Memory B cell (primary cell): ENCODE results near the gene ZC3H12D.
"Not testable (repeated sequence)": the region's sequence is repeated elsewhere in the genome, so short reads cannot be mapped to it uniquely, and the experiment has no call there.

Experiments used
- ATAC-seq: fragments of 150-1000 bp; cut with Tn5 transposase; 2 replicates; pipeline ENCODE4 v1.10.0; 2021; ENCODE audit warnings: low read depth, mild to moderate bottlenecking, moderate library complexity
- DNase-seq, 2 donors: peaks; one replicate each; pipeline ENCODE4 v3.0.0; 2022; ENCODE audit warnings: low spot score in 2 of 2
- H3K27ac Mint-ChIP-seq: one replicate; pipeline ENCODE4 v1.8.0; 2022; ENCODE audit warnings: mild to moderate bottlenecking, moderate library complexity, mixed read lengths
- H3K27me3 Mint-ChIP-seq: one replicate; pipeline ENCODE4 v1.8.0; 2022; ENCODE audit warnings: mixed read lengths
- H3K36me3 Mint-ChIP-seq: one replicate; pipeline ENCODE4 v1.8.0; 2022; ENCODE audit warnings: mild to moderate bottlenecking, mixed read lengths
- H3K4me1 Mint-ChIP-seq: one replicate; pipeline ENCODE4 v1.8.0; 2022; ENCODE audit warnings: mixed read lengths
- H3K4me3 Mint-ChIP-seq: one replicate; pipeline ENCODE4 v1.8.0; 2022; ENCODE audit warnings: mild to moderate bottlenecking, moderate library complexity, mixed read lengths
- H3K9me3 Mint-ChIP-seq: one replicate; pipeline ENCODE4 v1.8.0; 2022; ENCODE audit warnings: mixed read lengths

The ZC3H12D gene

DNA sequence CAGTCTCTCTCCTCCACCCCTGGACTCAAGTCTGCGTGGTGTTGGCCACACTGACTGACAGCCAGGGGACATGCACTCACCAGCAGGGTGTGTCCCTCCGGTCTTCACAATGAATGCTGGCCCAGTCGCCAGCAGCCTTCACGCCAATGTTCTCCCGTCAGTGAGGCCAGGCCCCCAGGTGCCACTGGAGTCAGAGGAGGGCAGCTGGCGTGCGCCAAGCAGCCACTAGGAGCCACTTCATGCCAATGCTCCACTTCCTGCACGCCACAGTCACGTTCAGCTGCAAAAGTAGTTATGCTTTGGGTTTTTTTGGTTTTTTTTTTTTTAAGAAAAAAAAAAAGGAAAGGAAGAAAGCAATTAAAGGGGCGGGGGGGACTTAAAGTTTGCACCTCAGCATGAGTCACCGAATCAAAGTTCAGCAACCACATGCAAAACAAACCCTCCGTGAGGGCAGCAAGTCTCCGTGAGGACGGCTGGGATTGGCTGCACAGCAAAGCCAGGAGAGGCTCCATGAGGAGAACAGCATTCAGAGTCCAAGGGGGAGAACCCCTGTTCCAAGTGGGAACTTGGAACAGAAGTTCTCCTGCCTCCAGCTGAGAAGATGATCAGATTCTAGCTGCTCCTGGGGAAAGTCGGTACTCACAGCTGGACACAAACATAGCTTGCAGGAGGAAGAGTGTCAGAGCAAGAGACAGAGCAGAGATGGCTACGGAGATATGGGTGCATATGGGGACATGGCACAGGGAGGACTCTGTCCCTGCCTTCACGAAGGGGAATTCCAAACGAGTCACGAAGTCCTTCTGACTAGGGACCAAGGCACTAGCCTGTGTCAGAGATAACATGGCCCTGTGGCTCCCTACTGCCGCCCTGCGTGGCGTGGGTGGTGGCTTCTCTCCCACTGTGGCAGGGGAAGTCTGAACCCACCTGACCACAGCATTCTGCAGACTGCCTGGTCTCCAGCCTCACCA lies at the start of gene ZC3H12D:
Gene ZC3H12D, minus strand, starts transcription at position 282 of the 968 bp plus-strand sequence. CDS start 10,471 bp downstream, outside the sequence.
- Mint-ChIP-seq H3K4me1 (peaks cover 52% of the 10 kb centered on the region), H3K36me3 (peaks cover 8% of the 10 kb centered on the region)
- DNase-seq = peak; percentile 58 to 70

DNA sequence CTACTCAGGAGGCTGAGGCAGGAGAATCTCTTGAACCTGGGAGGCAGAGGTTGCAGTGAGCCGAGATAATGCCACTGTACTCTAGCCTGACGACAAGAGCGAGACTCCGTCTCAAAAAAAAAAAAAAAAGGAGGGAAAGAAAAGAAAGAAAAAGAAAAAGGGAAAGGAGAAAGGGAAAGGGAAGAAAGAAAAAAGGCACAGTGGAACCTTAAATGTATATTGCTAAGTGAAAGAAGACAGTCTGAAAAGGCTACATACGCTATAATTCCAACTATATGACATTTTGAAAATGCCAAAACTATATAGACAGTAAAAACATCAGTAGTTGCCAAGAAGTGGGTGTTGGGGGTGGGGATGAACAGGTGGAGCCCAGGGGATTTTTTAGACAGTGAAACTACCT lies 44.8 kb upstream of the ZC3H12D start:
- Mint-ChIP-seq H3K36me3 (peaks cover 24% of the 10 kb centered on the region), H3K27me3 (no peaks in the 10 kb centered on the region), H3K9me3 (no peaks in the 10 kb centered on the region), H3K27ac (no peak overlapping the region), H3K4me1 (no peaks in the 10 kb centered on the region), H3K4me3 (no peak overlapping the region)
- DNase-seq = no peak
- no peak for ATAC-seq

More for the DNA sequence above, at the start of gene ZC3H12D:
- ATAC-seq = peak; percentile 57
- H3K27ac Mint-ChIP-seq = peak within 1 kb of the TSS; percentile 100
- H3K4me3 Mint-ChIP-seq = peak within 1 kb of the TSS; percentile 94
- H3K27me3 Mint-ChIP-seq = no peaks in the 10 kb centered on the region
- H3K9me3 Mint-ChIP-seq = no peaks in the 10 kb centered on the region

DNA sequence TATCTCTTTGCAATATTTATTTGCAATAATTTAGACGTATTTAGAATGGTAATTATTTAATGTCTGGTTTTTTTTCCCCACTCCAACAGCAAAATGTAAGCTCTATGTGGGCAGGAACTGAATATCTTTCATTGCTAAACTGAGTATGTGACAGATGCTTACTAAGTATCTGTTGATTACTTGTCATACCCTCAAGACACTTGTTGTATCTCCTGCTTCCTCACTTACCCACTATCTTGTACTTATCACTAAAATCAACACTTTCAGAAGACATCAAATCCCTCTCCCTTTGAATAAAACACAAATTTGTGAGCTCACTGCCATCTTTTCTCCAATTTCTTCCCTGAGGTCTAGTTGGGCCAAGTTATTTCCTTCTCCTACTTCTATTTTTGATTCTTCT lies 30.7 kb upstream of the ZC3H12D start:
- Mint-ChIP-seq H3K9me3 (no peaks in the 10 kb centered on the region), H3K4me3 (no peak overlapping the region), H3K36me3 (peaks cover 16% of the 10 kb centered on the region), H3K4me1 (peaks cover 4% of the 10 kb centered on the region), H3K27me3 (no peaks in the 10 kb centered on the region), H3K27ac (no peak overlapping the region)
- DNase-seq (no peak), ATAC-seq (no peak)

GRCh38 chr6:149513915-149514314 lies 29.1 kb upstream of the ZC3H12D start:
- H3K9me3 Mint-ChIP-seq = no peaks in the 10 kb centered on the region
- peaks cover 4% of the 10 kb centered on the region for H3K4me1 Mint-ChIP-seq
- peak overlapping the region; percentile 62 for H3K27ac Mint-ChIP-seq
- H3K27me3 Mint-ChIP-seq = no peaks in the 10 kb centered on the region
- DNase-seq (no peak), ATAC-seq (no peak)
- H3K36me3 Mint-ChIP-seq = peaks cover 16% of the 10 kb centered on the region
- H3K4me3 Mint-ChIP-seq = no peak overlapping the region

- Mint-ChIP-seq H3K27me3 (no peaks in the 10 kb centered on the region), H3K4me3 (no peak overlapping the region), H3K9me3 (no peaks in the 10 kb centered on the region), H3K4me1 (peaks cover 5% of the 10 kb centered on the region), H3K36me3 (peaks cover 16% of the 10 kb centered on the region), H3K27ac (no peak overlapping the region)
- ATAC-seq (no peak), DNase-seq (no peak)
Observed at GRCh38 chr6:149510793-149511512, 26.1 kb upstream of the ZC3H12D start.

- H3K27me3 Mint-ChIP-seq = no peaks in the 10 kb centered on the region
- no peak overlapping the region for H3K4me3 Mint-ChIP-seq
- no peak for DNase-seq
- H3K9me3 Mint-ChIP-seq = no peaks in the 10 kb centered on the region
- peak; percentile 49 for ATAC-seq
- H3K36me3 Mint-ChIP-seq = peaks cover 24% of the 10 kb centered on the region
- H3K4me1 Mint-ChIP-seq = peaks cover 5% of the 10 kb centered on the region
- H3K27ac Mint-ChIP-seq = peak overlapping the region; percentile 38
Observed at GRCh38 chr6:149508485-149508884, 23.7 kb upstream of the ZC3H12D start.

- Mint-ChIP-seq H3K4me3 (no peak overlapping the region), H3K4me1 (peaks cover 5% of the 10 kb centered on the region), H3K27ac (peak overlapping the region; percentile 56), H3K27me3 (no peaks in the 10 kb centered on the region), H3K36me3 (peaks cover 18% of the 10 kb centered on the region), H3K9me3 (no peaks in the 10 kb centered on the region)
- DNase-seq = no peak
- no peak for ATAC-seq
Observed at GRCh38 chr6:149503872-149504271, 19.1 kb upstream of the ZC3H12D start.

DNA sequence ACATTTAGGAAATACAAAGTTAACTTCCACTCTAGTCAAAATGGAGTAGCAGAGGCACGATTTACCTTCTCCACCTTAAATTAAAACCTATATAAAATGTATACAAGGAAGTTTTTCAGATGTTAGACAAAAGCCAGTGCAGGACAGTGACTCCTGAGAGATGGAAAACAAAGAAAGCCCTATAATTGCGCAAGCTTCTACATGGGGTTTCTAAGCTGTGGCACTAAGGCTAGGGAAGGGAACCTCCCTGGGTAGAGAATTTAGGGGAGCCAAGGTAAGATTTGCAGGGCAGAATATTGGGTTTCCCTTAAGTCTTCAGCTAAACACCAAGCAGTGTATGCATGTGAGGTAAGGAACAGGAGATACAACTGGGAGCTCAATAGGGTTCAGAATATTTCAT lies 18.5 kb upstream of the ZC3H12D start:
- Mint-ChIP-seq H3K36me3 (peaks cover 18% of the 10 kb centered on the region), H3K9me3 (no peaks in the 10 kb centered on the region), H3K4me3 (no peak overlapping the region), H3K27ac (peak overlapping the region; percentile 56), H3K4me1 (peaks cover 5% of the 10 kb centered on the region), H3K27me3 (no peaks in the 10 kb centered on the region)
- DNase-seq (no peak), ATAC-seq (no peak)

DNA sequence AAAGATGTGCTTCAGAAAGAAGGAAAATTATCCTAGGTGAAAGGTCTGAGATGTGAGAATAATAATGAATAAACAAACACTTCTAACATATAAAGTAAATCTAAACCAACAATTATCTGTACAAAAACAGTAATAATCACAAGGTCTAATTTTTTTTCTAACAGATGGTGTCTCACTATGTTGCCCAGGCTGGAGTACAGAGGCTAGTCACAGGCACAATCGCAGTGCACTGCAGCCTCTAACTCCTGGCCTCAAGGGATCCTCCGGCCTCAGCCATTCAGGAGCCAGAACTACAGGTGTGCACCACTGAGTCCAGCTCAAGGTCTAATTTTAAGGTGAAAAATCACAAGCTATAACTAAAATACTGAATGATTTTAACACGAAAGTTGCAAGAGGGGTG lies 17.0 kb upstream of the ZC3H12D start:
- Mint-ChIP-seq H3K4me1 (peaks cover under 1% of the 10 kb centered on the region), H3K4me3 (no peak overlapping the region), H3K27me3 (no peaks in the 10 kb centered on the region), H3K9me3 (no peaks in the 10 kb centered on the region), H3K36me3 (peaks cover 13% of the 10 kb centered on the region), H3K27ac (peak overlapping the region; percentile 86)
- no peak for DNase-seq
- ATAC-seq = no peak

DNA sequence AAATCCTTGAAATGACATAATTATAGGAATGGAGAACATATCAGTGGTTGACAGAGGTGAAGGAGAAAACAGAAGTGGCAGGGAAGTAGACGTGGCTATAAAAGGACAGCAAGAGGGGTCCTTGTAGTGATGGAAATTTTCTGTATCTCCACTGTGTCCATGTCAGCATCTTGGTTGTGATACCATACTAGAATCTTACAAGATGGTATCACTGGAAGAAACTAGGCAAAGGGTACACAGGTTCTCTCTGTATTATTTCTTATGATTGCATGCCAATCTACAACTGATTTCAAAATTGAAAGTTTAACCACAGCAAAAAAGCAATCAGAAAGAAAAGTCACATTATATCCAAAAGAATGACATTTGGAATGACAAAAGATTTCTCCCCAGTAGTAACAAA lies 16.4 kb upstream of the ZC3H12D start:
- Mint-ChIP-seq H3K27me3 (no peaks in the 10 kb centered on the region), H3K36me3 (peaks cover 13% of the 10 kb centered on the region), H3K4me1 (peaks cover 4% of the 10 kb centered on the region), H3K9me3 (no peaks in the 10 kb centered on the region), H3K4me3 (no peak overlapping the region), H3K27ac (peak overlapping the region; percentile 86)
- no peak for DNase-seq
- no peak for ATAC-seq

- Mint-ChIP-seq H3K27me3 (no peaks in the 10 kb centered on the region), H3K4me1 (peaks cover 6% of the 10 kb centered on the region), H3K4me3 (no peak overlapping the region), H3K9me3 (no peaks in the 10 kb centered on the region), H3K27ac (peak overlapping the region; percentile 75), H3K36me3 (peaks cover 7% of the 10 kb centered on the region)
- DNase-seq = no peak
- no peak for ATAC-seq
Observed at GRCh38 chr6:149500096-149500495, 15.3 kb upstream of the ZC3H12D start.

DNA sequence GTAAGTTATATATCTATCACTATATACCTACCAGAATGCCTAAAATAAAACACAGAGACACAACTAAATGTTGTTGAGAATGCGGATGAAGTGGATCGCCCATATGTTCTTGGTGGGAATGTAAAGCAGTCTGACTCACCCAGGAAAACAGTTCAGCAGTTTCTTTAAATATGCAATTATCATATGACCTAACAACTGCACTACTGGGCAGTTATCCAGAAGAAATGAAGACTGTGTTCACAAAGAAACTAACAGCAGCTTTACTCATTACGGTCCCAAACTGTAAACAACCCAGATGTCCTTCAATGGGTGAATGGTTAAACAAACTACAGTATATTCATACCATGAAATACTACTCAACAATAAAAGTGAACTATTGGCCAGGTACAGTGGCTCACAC lies 14.3 kb upstream of the ZC3H12D start:
- no peak for DNase-seq
- no peaks in the 10 kb centered on the region for H3K9me3 Mint-ChIP-seq
- H3K36me3 Mint-ChIP-seq = peaks cover 3% of the 10 kb centered on the region
- H3K4me1 Mint-ChIP-seq = peaks cover 13% of the 10 kb centered on the region
- no peak overlapping the region for H3K4me3 Mint-ChIP-seq
- H3K27ac Mint-ChIP-seq = no peak overlapping the region
- H3K27me3 Mint-ChIP-seq = no peaks in the 10 kb centered on the region
- no peak for ATAC-seq

DNA sequence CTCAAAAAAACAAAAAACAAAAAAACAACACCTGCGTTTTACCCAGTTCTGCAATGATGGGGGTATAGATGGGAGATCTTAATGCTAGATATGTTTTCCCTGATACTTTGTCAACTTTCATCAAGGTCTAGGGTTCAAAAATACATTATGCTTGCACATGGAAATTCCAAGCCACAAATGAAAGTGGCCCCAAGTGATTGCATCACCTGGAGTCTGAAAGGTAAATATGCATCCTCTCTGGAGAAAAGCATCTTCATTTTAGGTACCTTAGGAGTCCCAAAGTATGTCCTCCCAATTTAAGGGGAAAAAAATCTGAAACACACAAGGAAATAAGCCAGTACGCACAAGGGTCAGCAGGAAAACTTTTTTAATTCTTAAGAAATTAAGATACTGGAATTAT lies 12.6 kb upstream of the ZC3H12D start:
- DNase-seq (no peak), ATAC-seq (no peak)
- Mint-ChIP-seq H3K27ac (peak overlapping the region; percentile 94), H3K9me3 (no peaks in the 10 kb centered on the region), H3K4me3 (no peak overlapping the region), H3K36me3 (no peaks in the 10 kb centered on the region), H3K4me1 (peaks cover 26% of the 10 kb centered on the region), H3K27me3 (no peaks in the 10 kb centered on the region)

GRCh38 chr6:149496597-149496996 lies 11.8 kb upstream of the ZC3H12D start:
- not testable (repeated sequence) for H3K27me3 Mint-ChIP-seq, H3K4me3 Mint-ChIP-seq, ATAC-seq, H3K36me3 Mint-ChIP-seq, DNase-seq, H3K9me3 Mint-ChIP-seq
- Mint-ChIP-seq H3K27ac (peak overlapping the region; percentile 94), H3K4me1 (peaks cover 27% of the 10 kb centered on the region)
